Stromal cell of bone marrow (primary cell): ENCODE results near the gene TNFRSF25.
"Not testable (repeated sequence)": the region's sequence is repeated elsewhere in the genome, so short reads cannot be mapped to it uniquely, and the experiment has no call there.

ENCODE experiments used
- DNase-seq: peaks from one replicate; pipeline ENCODE4 v3.0.0-alpha.2; 2012; ENCODE audit warnings: low read depth

The TNFRSF25 gene

GRCh38 chr1:6450943-6451373 is 15.0 kb downstream of the TNFRSF25 start:
- no peak for DNase-seq

DNA sequence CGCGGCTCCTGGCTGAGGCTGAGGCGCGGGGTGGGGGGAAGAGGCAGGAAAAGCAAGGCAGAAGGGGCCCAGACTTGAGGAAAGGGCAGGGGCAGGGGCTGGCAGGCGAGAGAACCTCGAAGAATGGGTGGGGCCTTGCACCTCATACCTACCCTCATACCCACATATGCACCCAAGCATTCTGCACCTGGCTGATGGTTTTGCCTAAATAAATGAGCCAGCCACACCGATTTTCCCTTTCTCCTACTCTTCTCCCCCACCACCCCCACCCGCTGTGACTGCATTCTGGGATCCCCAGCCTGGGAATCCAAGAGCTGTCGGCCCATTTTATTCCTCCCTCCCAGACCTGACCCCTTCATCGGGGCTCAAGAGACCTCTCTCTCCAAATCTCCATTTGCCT is 15.5 kb downstream of the TNFRSF25 start:
- not testable (repeated sequence) for DNase-seq

GRCh38 chr1:6450005-6450450 is 15.9 kb downstream of the TNFRSF25 start:
- no peak for DNase-seq

- DNase-seq = no peak
Measured at GRCh38 chr1:6448749-6449631, 17.0 kb downstream of the TNFRSF25 start.

DNA sequence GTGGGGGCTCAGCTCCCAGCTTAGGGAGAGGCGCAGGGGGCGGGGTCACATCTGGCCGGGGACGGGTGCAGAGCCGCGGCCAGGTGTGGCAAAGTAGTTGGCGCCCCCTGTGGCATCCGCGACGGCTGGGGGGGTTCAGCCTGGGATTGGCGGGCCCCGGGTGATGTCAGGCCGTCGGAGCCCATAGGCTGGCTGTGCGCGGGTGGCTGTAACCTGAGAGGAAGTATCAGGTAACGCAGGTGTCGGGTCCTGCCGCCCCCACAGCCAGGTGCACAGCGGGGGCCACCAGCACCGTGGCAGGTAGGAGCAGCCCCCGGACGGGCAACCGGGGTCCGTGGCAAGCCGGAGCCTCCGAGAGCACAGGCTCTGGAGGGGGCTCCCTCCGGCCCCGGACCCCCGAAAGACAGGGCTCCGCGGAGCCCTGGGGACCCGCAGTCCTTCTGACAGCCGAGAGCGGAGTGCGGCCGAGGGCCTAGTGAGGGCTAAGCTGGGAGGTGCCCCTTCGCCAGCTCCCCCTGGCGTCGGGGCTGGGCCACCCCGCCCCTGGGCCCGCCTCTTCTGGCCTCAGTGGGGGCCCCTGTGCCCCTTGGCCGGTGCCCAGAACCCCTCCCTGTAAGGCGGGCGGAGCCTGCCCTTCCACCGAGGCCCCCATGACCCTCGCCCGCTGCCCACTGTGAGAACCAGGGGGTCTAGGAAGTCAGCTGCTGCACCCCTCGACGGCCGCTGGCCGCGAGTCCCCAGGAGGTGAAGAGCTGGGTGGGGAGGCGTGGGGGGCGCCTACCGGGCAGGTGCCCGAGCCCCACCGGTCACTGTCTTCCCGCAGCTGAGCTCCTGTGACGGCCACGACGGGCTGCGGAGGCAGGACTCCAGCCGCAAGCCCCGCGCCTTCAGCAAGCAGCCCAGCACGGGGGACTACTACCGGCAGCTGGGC is 17.9 kb downstream of the TNFRSF25 start:
- DNase-seq = no peak

DNA sequence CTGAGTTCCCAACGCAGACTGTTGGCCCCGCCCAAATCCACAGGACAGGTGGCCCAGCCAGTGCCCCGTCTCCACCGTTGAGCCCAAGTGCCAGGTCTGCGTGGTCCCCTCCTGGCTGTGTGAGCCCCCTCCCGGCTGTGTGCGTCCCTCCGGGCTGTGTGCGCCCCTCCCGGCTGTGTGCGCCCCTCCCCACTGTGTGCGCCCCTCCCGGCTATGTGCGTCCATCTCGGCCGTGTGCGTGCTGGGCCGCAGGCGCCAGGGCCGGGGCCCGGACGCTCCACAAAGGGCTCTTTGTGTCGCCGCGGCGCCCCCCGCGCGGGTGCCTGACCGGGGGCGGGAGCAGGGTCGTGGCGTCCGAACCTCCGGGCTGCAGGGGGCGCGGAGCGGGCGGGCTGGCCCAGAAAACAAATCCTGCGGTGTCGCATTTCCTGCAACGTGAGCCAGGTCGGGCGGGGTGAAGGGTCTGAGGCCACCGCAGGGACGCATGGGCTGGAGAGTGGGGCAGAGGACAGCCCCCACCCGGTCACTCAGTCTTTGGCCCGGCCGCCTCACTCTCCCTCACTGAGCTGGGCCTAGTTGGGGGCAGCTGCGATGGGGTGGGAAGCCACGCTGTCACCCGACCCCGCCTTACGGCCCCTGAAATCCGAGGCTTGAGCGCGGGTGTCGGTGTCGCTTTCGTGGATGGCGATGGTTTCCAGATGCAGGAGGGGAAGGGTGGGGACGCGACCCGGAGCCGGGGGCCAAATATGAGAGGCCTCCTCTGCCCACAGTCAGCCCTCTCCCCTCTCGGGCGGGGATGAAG is 18.8 kb downstream of the TNFRSF25 start:
- DNase-seq = no peak

DNA sequence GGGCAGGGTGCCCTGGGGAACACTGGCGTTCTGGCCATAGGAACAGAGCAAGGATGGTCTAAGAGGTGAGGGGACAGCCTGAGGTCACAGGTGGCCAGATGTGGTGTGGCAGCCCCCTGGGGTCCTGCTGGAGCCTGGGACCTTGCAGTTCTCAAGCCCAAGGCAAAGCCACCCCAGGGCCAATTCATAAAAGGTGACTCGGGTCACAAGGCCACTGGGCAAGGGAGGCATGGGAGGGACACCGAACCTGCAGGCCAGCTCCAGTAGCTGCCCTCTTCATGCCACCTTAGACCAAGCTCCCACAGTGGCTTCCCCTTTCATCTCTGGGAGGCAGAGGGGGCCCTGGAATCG is 19.3 kb downstream of the TNFRSF25 start:
- DNase-seq = no peak

- not testable (repeated sequence) for DNase-seq
Measured at GRCh38 chr1:6445929-6446328, 20.0 kb downstream of the TNFRSF25 start.

- no peak for DNase-seq
Measured at GRCh38 chr1:6445062-6445763, 20.8 kb downstream of the TNFRSF25 start.

- no peak for DNase-seq
Measured at GRCh38 chr1:6444377-6444776, 21.6 kb downstream of the TNFRSF25 start.

DNA sequence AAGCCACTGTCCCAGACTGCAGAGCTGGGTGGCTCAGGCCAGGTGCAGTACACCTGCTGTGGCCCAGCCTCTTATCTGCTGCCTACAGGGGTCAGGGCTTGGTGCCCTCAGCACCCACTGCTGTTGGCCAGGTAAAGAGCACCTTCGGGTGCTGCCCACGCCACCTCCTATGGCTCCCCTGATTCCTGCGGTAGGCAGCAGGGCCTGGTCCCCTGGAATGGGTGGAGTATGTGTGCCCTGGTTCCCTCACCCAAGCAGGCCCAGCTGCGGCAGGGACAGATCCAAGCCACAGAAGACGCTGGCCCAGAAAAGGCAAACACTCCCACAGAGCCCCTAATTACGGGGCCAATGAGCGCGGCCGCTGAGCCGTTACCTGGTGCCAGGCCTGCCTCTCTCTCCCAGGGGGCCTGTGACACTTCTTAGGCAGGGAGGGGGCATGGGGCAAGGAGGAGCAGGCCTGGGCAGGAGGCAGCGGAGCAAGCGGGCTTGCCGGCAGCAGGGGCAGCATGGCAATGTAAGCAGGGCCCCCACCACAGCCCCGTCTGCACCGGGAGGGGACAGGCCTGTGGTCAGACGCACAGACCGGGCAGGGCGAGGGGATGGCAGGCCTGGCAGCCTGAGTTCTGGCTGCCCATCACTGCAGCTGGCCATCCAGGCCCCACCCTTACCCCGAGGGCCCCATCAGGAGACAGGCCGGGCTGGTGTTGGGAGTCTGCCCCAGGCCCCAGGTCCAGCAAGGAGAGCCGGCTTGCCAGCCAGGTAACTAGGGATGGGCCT is 22.4 kb downstream of the TNFRSF25 start:
- DNase-seq = no peak

GRCh38 chr1:6441586-6441985 is 24.4 kb downstream of the TNFRSF25 start:
- no peak for DNase-seq

GRCh38 chr1:6440198-6441126 is 25.5 kb downstream of the TNFRSF25 start:
- no peak for DNase-seq

DNA sequence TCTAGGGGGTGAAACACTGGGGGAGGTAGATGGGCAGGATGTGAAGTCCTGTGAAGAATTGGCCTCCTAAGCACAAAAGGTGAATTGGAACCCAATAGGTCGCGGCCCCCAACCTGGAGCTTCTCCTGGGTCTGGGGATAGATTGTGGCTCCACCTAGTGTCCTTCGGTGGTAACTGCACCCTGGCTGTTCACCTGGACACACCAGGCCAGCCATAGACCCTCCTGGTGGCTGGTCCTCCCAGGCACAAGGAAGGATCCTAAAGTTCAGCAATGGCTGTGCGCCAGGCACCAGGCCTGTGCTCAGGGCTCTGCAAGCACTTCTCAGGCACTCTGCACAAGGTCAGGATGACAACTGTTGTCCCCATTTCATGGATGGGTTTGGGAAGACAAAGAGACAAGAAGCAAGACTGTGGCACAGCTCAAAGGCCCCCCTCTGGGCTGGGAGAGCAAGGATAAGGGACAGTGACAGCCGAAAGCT is 27.9 kb downstream of the TNFRSF25 start:
- no peak for DNase-seq

GRCh38 chr1:6437012-6437700 is 28.8 kb downstream of the TNFRSF25 start:
- not testable (repeated sequence) for DNase-seq

- not testable (repeated sequence) for DNase-seq
Measured at GRCh38 chr1:6436277-6436676, 29.7 kb downstream of the TNFRSF25 start.

- DNase-seq = no peak
Measured at GRCh38 chr1:6435547-6435946, 30.4 kb downstream of the TNFRSF25 start.

DNA sequence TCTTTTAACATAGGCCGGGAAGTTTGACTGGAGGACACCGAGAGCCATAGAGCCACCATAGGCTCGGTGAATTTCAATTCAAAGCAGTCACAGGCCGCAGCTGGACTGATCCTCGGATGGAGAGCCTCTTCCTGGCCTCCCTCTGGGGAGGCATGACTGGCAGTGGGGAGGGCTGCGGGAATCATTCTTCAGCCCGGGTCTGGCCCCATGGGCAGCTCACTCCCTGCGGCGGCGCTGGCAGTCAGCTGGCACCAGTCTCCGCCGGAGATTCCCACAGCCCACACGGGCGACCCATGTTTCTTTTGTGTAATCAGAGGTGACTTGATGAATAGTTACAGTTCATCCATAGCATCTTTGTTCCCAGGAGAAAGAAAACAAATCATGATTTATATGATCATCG is 30.8 kb downstream of the TNFRSF25 start:
- no peak for DNase-seq

GRCh38 chr1:6434186-6434585 is 31.8 kb downstream of the TNFRSF25 start:
- no peak for DNase-seq
